Right lung (tissue), 5 donors: ENCODE results near the gene SLC25A45. TPM values are rescaled to one million over a fixed set of nuclear protein-coding genes. Genes with fewer than 3 reads are reported as not detected.

Experiments
- DNase-seq, 2 donors: peaks; one replicate each; pipeline ENCODE4 v3.0.0-alpha.2; 2013
- polyA plus RNA-seq, 5 donors: library from polyadenylated mRNA; unstranded; fragments of 120-200 nt; gene quantifications; one replicate each; pipeline versions ENCODE4 v1.2.1 to v1.2.3, GENCODE V29; 2013; ENCODE audit warnings: inconsistent platforms in 1 of 5, low replicate concordance in 1 of 5; ENCODE audit not compliant: insufficient read length in 5 of 5, insufficient read depth in 1 of 5

Gene SLC25A45
- polyA plus RNA-seq, 5 donors: 9.8 to 14.5 (median 13.3) TPM

- DNase-seq: no peak
Measured at GRCh38 chr11:65390099-65390941, 7.9 kb upstream of the SLC25A45 start.

DNA sequence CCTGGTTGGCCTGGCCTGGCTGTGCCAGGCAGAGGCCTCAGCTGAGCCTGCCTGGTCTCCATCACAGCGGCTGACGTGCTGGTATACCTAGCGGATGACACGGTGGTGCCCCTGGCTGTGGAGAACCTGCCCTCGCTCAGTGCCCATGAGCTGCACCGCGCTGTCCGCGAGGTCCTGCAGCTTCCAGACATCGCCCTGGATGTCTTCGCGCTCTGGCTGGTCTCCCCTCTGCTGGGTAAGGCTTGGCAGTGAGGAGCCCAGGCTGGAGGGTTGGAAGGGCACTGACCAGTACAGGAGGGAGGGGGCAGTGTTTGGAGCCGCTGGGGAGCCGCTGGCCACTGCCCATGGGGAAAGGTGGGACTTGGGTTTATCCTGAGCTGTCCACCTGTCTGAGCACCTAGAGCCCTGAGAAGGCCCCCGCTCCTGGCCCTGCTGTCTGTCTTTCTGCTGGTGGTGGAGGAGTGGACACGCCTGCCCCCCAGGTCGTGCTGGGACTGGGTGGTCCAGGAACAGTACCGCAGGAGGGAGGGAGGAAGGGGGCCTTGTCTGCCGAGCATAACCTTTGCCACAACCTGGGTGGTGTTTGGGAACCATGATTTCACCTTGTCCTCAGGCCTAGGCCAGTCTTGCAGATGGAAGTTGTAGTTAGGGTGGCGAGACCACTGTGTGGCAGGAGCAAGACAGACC, 7.0 kb upstream of the SLC25A45 start:
- no peak for DNase-seq

- DNase-seq: no peak
Measured at GRCh38 chr11:65388731-65389130, 6.3 kb upstream of the SLC25A45 start.

DNA sequence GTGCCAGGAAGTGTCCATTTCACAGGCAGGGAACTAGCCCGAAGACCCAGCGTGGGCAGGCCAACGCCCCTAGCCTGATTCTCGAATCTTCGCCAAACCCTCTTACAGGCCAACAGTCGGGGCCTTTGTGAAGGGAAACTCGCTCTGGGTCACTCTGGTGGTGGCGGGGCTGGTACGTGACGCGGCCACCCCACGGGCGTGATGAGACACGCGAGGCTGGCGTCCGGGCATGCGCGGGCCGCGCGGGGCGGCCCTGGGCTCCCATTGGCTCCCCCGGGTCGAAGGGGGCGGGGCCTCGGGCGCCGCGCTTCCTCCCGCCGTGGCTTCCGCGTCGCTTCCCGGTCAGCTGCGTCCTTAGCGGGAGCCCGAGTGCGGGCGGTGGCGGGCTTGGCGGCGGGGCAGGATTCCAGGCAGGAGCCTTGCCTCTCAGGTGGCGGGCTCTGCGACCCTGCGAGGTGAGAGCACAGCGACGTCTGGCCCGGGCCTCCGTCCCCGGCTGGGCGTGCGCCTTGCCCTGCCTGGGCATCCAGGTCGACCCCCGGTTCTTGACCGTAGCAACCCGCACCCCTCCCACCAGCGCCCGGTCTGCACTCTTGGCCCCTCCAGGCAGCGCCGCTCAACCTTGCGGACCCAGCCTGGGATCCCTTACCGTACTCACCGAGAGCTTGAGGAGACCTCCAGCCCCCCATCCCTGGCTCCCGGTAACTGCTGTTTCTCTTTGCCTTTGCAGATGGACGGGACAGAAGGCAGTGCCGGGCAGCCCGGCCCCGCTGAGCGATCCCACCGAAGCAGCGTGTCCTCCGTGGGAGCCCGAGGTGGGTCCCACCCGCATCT, 4.1 kb upstream of the SLC25A45 start, which contains the start of gene FRMD8:
TSS of gene FRMD8 (plus strand) at position 331 of the 834 bp plus-strand sequence. CDS start at position 731, 400 bp downstream.
- peak; percentile 86 for DNase-seq

- DNase-seq: no peak
Measured at GRCh38 chr11:65384301-65384889, 1.9 kb upstream of the SLC25A45 start.

GRCh38 chr11:65383778-65384177, 1.3 kb upstream of the SLC25A45 start:
- no peak for DNase-seq

DNA sequence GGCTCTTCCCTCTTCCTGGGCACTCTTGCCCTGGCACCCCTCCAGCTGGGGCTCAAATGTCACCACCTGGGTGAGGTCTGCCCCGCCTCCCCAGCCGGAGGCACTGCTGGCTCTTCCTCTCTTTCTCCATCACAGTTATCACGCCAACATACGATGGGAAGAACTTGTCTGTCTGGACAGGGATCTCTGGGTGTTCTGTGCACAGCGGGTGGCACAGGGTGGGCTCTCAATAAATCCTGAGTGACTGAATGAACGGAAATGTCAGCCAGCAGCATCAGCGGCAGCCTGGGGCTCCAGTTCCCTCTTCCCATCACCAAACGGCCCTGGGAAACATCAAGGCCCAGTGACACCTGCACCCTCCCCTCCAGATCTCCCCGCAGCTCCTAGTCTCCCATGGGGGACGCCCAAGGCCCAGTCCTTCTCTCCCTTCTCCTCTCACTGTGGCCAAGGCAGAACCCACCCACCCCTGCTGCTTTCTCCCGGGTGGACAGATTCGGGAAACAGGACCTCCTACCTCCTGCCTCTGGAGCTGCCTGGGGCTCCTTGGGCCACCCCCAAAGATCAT, 440 bp upstream of the SLC25A45 start:
- DNase-seq: no peak

- no peak for DNase-seq
Measured at GRCh38 chr11:65381716-65382032, 772 bp downstream of the SLC25A45 start.

GRCh38 chr11:65380460-65381119, 1.9 kb downstream of the SLC25A45 start:
- no peak for DNase-seq

DNA sequence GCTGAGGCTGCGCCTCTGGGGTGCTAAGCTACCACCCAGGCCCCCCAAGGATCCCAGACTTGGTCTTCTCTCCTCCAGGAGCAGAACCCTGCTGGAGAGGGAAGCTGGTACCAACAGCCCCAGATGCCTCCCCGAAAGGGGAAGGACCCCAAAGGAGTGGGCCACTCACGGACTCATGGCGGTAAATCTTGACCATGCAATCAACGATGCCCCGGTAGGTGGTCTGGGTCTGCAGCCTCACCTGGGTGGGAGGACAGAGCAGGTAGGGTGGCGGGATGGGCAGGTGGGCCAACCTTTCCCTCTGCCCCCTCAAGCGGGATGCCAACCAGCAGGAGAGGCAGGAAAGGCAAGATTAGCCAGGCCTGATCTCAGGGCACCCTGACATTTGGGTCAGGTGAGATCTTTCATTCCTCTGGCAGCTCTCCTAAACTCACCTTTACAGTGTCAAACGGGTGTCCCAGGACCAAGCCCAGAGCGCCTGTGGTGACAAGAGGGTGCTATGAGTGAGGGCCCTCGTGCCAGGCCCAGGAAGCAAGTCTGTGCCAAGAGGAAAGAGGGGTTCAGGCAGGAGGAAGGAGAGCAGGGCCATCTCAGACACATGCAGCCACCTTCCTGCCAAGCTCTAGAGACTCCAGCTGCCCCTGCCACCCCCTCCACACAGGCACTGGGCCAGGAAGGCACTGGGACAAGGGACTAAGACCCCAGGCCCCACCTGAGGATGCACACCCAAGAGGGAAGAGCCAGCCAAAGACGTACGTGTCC, 2.6 kb downstream of the SLC25A45 start:
- no peak for DNase-seq

DNA sequence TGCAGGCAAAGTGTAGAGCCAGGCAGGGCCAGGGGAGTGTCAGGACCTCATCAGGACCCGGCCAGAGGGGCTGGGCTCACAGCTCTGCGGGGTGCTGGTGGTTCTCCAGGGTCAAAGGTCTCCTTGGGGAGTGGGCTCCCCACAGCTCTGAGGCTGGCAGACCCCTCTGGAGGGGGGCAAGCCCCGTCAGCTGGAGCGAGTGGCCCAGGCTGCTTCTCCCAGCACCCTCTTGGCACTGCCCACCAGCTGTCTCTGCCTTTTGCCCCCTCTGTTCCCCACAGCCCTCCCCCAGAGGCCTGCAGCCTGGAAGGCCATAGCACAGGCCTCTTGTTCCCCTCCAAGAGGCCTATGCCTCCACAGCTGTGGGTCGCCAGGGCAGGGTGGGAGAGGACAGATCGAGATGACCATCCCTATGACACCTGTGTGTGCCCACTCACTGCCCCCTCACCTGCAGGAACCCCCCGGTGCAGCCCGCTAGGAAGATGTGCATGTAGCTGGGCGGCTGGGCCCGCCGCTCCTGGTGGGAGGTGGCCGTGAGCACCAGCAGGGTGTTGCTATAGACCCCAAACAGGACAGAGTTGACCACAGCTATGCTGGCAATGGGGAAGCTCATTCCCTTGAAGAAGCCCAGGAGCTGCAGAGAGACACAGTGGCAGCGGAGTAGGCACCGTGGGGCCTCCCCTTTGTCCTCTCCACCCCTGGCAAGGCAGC, 3.4 kb downstream of the SLC25A45 start:
- no peak for DNase-seq

DNA sequence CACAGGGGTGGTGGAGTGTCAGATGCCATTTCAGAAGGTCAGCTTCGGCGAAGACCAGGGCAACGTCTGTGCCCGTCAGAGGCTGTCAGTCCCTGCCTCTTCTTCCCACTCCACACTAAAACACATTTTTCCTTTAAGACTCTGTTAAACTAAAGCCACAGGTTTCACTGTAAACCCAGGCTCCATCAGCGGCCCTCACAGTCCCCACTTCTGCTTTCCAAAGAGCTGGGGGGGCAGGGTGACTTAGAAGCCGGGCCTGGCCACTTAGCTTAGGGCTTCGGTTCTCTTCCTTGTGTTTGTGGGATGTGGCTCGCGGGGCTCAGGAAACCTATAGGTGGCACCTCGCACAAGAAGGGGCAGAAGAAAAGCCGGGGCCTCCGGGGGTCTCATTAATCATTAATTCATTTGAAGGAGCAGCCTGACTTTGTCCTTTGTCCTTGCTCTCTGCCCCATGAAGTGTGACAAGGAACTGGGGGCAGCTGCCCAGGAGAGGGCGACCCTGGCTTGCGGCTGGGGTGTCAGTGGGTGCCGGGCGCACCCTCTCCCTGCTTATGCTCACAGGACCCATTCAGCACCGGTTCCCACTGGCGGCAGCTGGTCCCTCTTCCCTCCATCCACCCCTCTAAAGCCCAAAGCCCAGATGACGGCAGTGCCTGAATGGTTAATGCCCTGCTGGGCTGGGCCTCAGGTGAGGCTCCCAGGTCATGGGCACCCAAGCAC, 4.1 kb downstream of the SLC25A45 start:
- DNase-seq: no peak

DNA sequence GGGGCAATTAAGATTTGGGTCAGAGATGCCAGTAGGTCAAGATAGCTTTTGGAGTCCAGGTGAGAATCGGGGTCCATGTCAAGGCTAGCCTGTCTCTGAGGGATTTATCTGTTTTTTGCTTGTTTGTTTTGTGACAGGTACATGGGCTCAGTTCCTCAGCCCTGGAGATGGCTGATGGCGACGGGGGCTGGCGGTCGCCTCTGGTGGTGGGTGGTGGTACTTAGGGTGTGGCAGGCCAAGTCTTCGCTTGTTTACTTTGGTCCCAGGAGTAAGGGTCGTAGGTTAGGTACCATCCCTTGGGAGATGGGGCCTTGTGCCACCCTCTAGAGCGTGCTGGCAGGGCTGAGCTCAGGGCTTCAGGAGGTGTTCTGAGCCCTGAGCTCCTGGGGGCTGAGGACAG, 4.7 kb downstream of the SLC25A45 start:
- DNase-seq: no peak

GRCh38 chr11:65377036-65377435, 5.4 kb downstream of the SLC25A45 start:
- DNase-seq: no peak

- no peak for DNase-seq
Measured at GRCh38 chr11:65376138-65376713, 6.2 kb downstream of the SLC25A45 start.

GRCh38 chr11:65375012-65375411, 7.4 kb downstream of the SLC25A45 start:
- DNase-seq: no peak

DNA sequence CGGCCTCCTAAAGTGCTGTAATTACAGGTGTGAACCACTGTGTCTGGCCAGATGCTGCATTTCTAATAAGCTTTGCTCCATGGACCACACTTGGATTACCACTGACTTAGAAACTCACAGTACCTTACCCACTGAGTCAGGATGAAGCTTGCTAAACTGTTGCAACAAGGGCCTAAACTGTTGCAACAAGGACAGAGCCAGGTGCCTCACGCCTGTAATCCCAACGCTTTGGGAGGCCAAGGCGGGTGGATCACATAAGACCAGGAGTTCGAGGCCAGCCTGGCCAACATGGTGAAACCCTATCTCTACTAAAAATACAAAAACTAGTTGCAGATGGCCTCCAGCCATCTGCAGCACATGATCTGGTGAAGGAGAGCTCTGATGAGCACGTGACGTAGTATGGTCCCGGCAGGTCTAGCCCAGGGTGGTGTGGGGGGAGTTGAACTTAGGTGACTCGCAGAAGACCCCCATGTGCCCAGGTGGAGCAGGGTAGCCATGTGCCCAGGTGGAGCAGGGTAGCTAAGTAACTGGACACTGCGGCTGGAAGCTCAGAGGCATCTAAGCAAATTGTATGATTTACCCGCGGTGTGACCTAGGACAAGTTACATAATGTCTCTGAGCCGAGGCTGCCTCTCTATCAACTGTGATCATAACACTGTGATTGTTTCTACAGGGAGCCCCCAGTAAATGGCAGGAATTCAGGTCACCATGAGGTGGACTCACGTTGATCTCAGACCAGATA, 8.4 kb downstream of the SLC25A45 start:
- no peak for DNase-seq

GRCh38 chr11:65370659-65371049, 11.8 kb downstream of the SLC25A45 start:
- no peak for DNase-seq
